Neural cell (in vitro differentiated cells): ENCODE data around the gene CRTAC1. TPM values are rescaled to one million over a fixed set of nuclear protein-coding genes. Genes with fewer than 3 reads are reported as not detected.
"Not testable (repeated sequence)": the region's sequence is repeated elsewhere in the genome, so short reads cannot be mapped to it uniquely, and the experiment has no call there.

ENCODE experiments used
- H2AFZ ChIP-seq: fragments of 200-600, 300-800 bp; sonication (generic), shearing (Covaris generic); 2 replicates; pipeline ENCODE4 v1.6.0; 2014; ENCODE audit warnings: low read depth, mild to moderate bottlenecking, antibody characterized with exemption, low read length, moderate library complexity
- H3F3A ChIP-seq: fragments of 200-600 bp; shearing (Covaris generic); 2 replicates; pipeline ENCODE4 v1.6.1; 2016; ENCODE audit warnings: mild to moderate bottlenecking, moderate library complexity, mixed read lengths, antibody characterized with exemption, low read length; ENCODE audit not compliant: insufficient read depth, poor library complexity, severe bottlenecking
- H3K27ac ChIP-seq: fragments of 200-600, 300-800 bp; sonication (generic), shearing (Covaris generic); 2 replicates; pipeline ENCODE4 v1.5.1; 2014; ENCODE audit warnings: mild to moderate bottlenecking, low read length, moderate library complexity
- H3K27me3 ChIP-seq: fragments of 300-800, 200-600 bp; sonication (generic), shearing (Covaris generic); 2 replicates; pipeline ENCODE4 v1.6.0; 2014; ENCODE audit warnings: mild to moderate bottlenecking, low read depth, low read length, moderate library complexity; ENCODE audit not compliant: insufficient read depth
- H3K36me3 ChIP-seq: fragments of 300-800, 200-600 bp; sonication (generic), shearing (Covaris generic); 2 replicates; pipeline ENCODE4 v1.5.1; 2014; ENCODE audit warnings: mild to moderate bottlenecking, antibody characterized with exemption, low read length, moderate library complexity; ENCODE audit not compliant: insufficient read depth
- H3K4me2 ChIP-seq: fragments of 300-800, 200-600 bp; sonication (generic), shearing (Covaris generic); 2 replicates; pipeline ENCODE4 v1.6.0; 2014; ENCODE audit warnings: mild to moderate bottlenecking, low read length
- H3K4me3 ChIP-seq: fragments of 300-800, 200-600 bp; sonication (generic), shearing (Covaris generic); 2 replicates; pipeline ENCODE4 v1.5.1; 2014; ENCODE audit warnings: mild to moderate bottlenecking, low read length, moderate library complexity
- H3K79me2 ChIP-seq: fragments of 200-600 bp; shearing (Covaris generic); replicated peaks from 2 replicates; pipeline ENCODE4 v1.6.0; 2014; ENCODE audit warnings: mild to moderate bottlenecking, low read length, moderate library complexity; ENCODE audit not compliant: insufficient read depth
- H3K9ac ChIP-seq: fragments of 300-800, 200-600 bp; sonication (generic), shearing (Covaris generic); 2 replicates; pipeline ENCODE4 v1.6.1; 2016; ENCODE audit warnings: mild to moderate bottlenecking, low read length, mixed read lengths
- H3K9me2 ChIP-seq: fragments of 200-600 bp; shearing (Covaris generic); 2 replicates; pipeline ENCODE4 v1.6.1; 2016; ENCODE audit warnings: mild to moderate bottlenecking, low read length, mixed read lengths; ENCODE audit not compliant: insufficient read depth
- H3K9me3 ChIP-seq: fragments of 200-600, 300-800 bp; sonication (generic), shearing (Covaris generic); 2 replicates; pipeline ENCODE4 v1.6.1; 2016; ENCODE audit warnings: mild to moderate bottlenecking, mixed run types, low read length, moderate library complexity, mixed read lengths
- H4K20me1 ChIP-seq: fragments of 200-600 bp; shearing (Covaris generic); 2 replicates; pipeline ENCODE4 v1.6.1; 2016; ENCODE audit warnings: mild to moderate bottlenecking, mixed run types; ENCODE audit not compliant: insufficient read depth
- CTCF ChIP-seq: fragments of 450-650 bp; IDR thresholded peaks from 2 replicates; pipeline ENCODE4 v1.5.1; 2014; ENCODE audit warnings: antibody characterized with exemption, mild to moderate bottlenecking, moderate library complexity; ENCODE audit not compliant: poor library complexity, severe bottlenecking
- EP300 ChIP-seq: fragments of 450-650 bp; conservative IDR thresholded peaks from 2 replicates; pipeline ENCODE4 v1.6.1; 2014; ENCODE audit warnings: antibody characterized with exemption, mild to moderate bottlenecking, moderate library complexity; ENCODE audit not compliant: poor library complexity, severe bottlenecking
- EZH2 ChIP-seq: fragments of 200-600, 300-800 bp; shearing (Covaris generic), sonication (generic); IDR thresholded peaks from 2 replicates; pipeline ENCODE4 v1.6.1; 2014; ENCODE audit warnings: antibody characterized with exemption, low read length, borderline replicate concordance, mild to moderate bottlenecking; ENCODE audit not compliant: insufficient read depth, poor library complexity, severe bottlenecking
- POLR2AphosphoS5 ChIP-seq: IDR thresholded peaks from 2 replicates; pipeline ENCODE4 v1.6.1; 2012
- REST ChIP-seq: IDR thresholded peaks from 2 replicates; pipeline ENCODE4 v1.6.1; 2012; ENCODE audit warnings: borderline replicate concordance
- SMC3 ChIP-seq: fragments of 450-650 bp; conservative IDR thresholded peaks from 2 replicates; pipeline ENCODE4 v1.6.1; 2014; ENCODE audit warnings: antibody characterized with exemption, mild to moderate bottlenecking, moderate library complexity; ENCODE audit not compliant: poor library complexity
- polyA plus RNA-seq: library from polyadenylated mRNA; depleted of rRNA; stranded (reverse); fragments of >200 nt; gene quantifications from 2 replicates; pipeline ENCODE4 v1.2.3, GENCODE V29; 2014

Gene CRTAC1
- polyA plus RNA-seq, 1 donor from 2014 or later = 1.1 TPM

- Histone ChIP-seq H3F3A (no peaks in the 10 kb centered on the region), H3K36me3 (no peaks in the 10 kb centered on the region), H3K4me3 (peak overlapping the region; percentile 88), H3K9me3 (no peaks in the 10 kb centered on the region), H3K27me3 (peaks cover 34% of the 10 kb centered on the region), H4K20me1 (no peaks in the 10 kb centered on the region), H3K27ac (peak overlapping the region; percentile 62), H3K79me2 (no peaks in the 10 kb centered on the region), H2AFZ (peak overlapping the region; percentile 95), H3K4me2 (peak overlapping the region; percentile 72), H3K9ac (peak overlapping the region; percentile 76), H3K9me2 (no peaks in the 10 kb centered on the region)
- TF ChIP-seq SMC3 (no peak), POLR2AphosphoS5 (peak; percentile 38), CTCF (peak; percentile 11), EZH2 (no peak)
These were observed 181.2 kb downstream of the CRTAC1 start for GRCh38 chr10:97849103-97849686.

GRCh38 chr10:97844678-97845077, 185.7 kb downstream of the CRTAC1 start:
- Histone ChIP-seq H3F3A (no peaks in the 10 kb centered on the region), H3K27me3 (peaks cover 9% of the 10 kb centered on the region), H3K4me3 (no peak overlapping the region)

GRCh38 chr10:97843972-97844371, 186.4 kb downstream of the CRTAC1 start:
- not testable (repeated sequence) for H4K20me1 ChIP-seq, H3K4me2 ChIP-seq, H3K9ac ChIP-seq, H3K36me3 ChIP-seq, H3K9me2 ChIP-seq, H3K27me3 ChIP-seq, H3K9me3 ChIP-seq, H3K27ac ChIP-seq, H2AFZ ChIP-seq, H3K4me3 ChIP-seq, H3F3A ChIP-seq, H3K79me2 ChIP-seq

More at GRCh38 chr10:97844678-97845077, 185.7 kb downstream of the CRTAC1 start:
- no peaks in the 10 kb centered on the region for H3K9me3 ChIP-seq
- no peak overlapping the region for H3K4me2 ChIP-seq
- H3K27ac ChIP-seq = no peak overlapping the region
- H2AFZ ChIP-seq = no peak overlapping the region
- no peaks in the 10 kb centered on the region for H4K20me1 ChIP-seq
- no peaks in the 10 kb centered on the region for H3K79me2 ChIP-seq
- no peaks in the 10 kb centered on the region for H3K9me2 ChIP-seq
- TF ChIP-seq CTCF (no peak), SMC3 (no peak), EP300 (no peak), REST (no peak)
- no peaks in the 10 kb centered on the region for H3K36me3 ChIP-seq
- no peak overlapping the region for H3K9ac ChIP-seq
